HEK293 (cell line): ENCODE data around the gene MRC2.

Source experiments
- ATF2 ChIP-seq: fragments of 450-650 bp; formaldehyde crosslinking; IDR thresholded peaks from 2 replicates; pipeline ENCODE4 v1.5.1; 2016; ENCODE audit warnings: missing biosample characterization, missing genetic modification characterization, low read depth
- CTCF ChIP-seq: fragments of 450-650 bp; formaldehyde crosslinking; IDR thresholded peaks from 2 replicates; pipeline ENCODE4 v1.5.1; 2016; ENCODE audit warnings: missing biosample characterization, missing genetic modification characterization
- FEZF1 ChIP-seq: fragments of 450-650 bp; formaldehyde crosslinking; IDR thresholded peaks from 2 replicates; pipeline ENCODE4 v1.5.1; 2016; ENCODE audit warnings: missing biosample characterization, missing genetic modification characterization
- HOXD13 ChIP-seq: sonication (generic); formaldehyde crosslinking; IDR thresholded peaks from 2 replicates; pipeline ENCODE4 v1.8.0; 2022; ENCODE audit warnings: missing genetic modification reagents, borderline replicate concordance
- SP7 ChIP-seq: fragments of 450-650 bp; formaldehyde crosslinking; IDR thresholded peaks from 2 replicates; pipeline ENCODE4 v1.5.1; 2016; ENCODE audit warnings: missing biosample characterization, missing genetic modification characterization
- TCF7L2 ChIP-seq: IDR thresholded peaks from 2 replicates; pipeline ENCODE4 v1.6.1; 2011; ENCODE audit warnings: low read depth, mild to moderate bottlenecking, inconsistent platforms, low read length, moderate library complexity, borderline replicate concordance
- YY2 ChIP-seq: fragments of 450-650 bp; formaldehyde crosslinking; IDR thresholded peaks from 2 replicates; pipeline ENCODE4 v1.5.1; 2016; ENCODE audit warnings: missing biosample characterization, missing genetic modification characterization
- ZBTB1 ChIP-seq: fragments of 450-650 bp; formaldehyde crosslinking; IDR thresholded peaks from 2 replicates; pipeline ENCODE4 v1.5.1; 2016; ENCODE audit warnings: missing biosample characterization, missing genetic modification characterization
- ZBTB17 ChIP-seq: fragments of 450-650 bp; formaldehyde crosslinking; IDR thresholded peaks from 2 replicates; pipeline ENCODE4 v1.5.1; 2016; ENCODE audit warnings: missing biosample characterization, missing genetic modification characterization
- ZNF184 ChIP-seq: fragments of 450-650 bp; IDR thresholded peaks from 2 replicates; pipeline ENCODE4 v1.5.1; 2018; ENCODE audit warnings: missing biosample characterization, mild to moderate bottlenecking, missing genetic modification characterization
- ZNF362 ChIP-seq: fragments of 450-650 bp; formaldehyde crosslinking; IDR thresholded peaks from 2 replicates; pipeline ENCODE4 v1.5.1; 2016; ENCODE audit warnings: missing biosample characterization, missing genetic modification characterization
- ZNF449 ChIP-seq: fragments of 450-650 bp; formaldehyde crosslinking; IDR thresholded peaks from 2 replicates; pipeline ENCODE4 v1.5.1; 2017; ENCODE audit warnings: missing biosample characterization, mild to moderate bottlenecking, missing genetic modification characterization, moderate library complexity
- ZNF670 ChIP-seq: fragments of 450-650 bp; formaldehyde crosslinking; IDR thresholded peaks from 2 replicates; pipeline ENCODE4 v1.5.1; 2016; ENCODE audit warnings: missing biosample characterization, missing genetic modification characterization, low read depth

GRCh38 chr17:62735044-62735651, 107.7 kb downstream of the MRC2 start:
- TF ChIP-seq ZNF362 (tag by site-specific recombination) (no peak), CTCF (no peak), ZNF449 (tag by site-specific recombination) (no peak), ZBTB1 (no peak), HOXD13 (CRISPR knock-in tag) (no peak), ZBTB17 (tag by site-specific recombination) (peak; percentile 44; the same call in 1 of the 2 replicates), FEZF1 (peak; percentile 84), TCF7L2 (no peak; the same call in 1 of the 2 replicates), ATF2 (tag by site-specific recombination) (no peak), ZNF184 (tag by site-specific recombination) (no peak), YY2 (tag by site-specific recombination) (no peak), ZNF670 (tag by site-specific recombination) (no peak), SP7 (tag by site-specific recombination) (peak; percentile 92)
